Central memory CD8-positive, alpha-beta T cell (primary cell): ENCODE results near the gene C19orf81.
"Not testable (repeated sequence)": the region's sequence is repeated elsewhere in the genome, so short reads cannot be mapped to it uniquely, and the experiment has no call there.

Source experiments
- ATAC-seq: fragments of 150-1000 bp; cut with Tn5 transposase; replicated peaks from 2 replicates; pipeline ENCODE4 v1.10.0; 2022; ENCODE audit warnings: mild to moderate bottlenecking, moderate FRiP score, moderate number of reproducible peaks; ENCODE audit not compliant: poor library complexity, severe bottlenecking; ENCODE audit errors: extremely low read depth
- DNase-seq, 2 donors: peaks; one replicate each; pipeline ENCODE4 v3.0.0; 2021; ENCODE audit warnings: low spot score in 2 of 2
- H3K27ac Mint-ChIP-seq: one replicate; pipeline ENCODE4 v1.8.0; 2022; ENCODE audit warnings: low read depth, mild to moderate bottlenecking, moderate library complexity, mixed read lengths
- H3K27me3 Mint-ChIP-seq: one replicate; pipeline ENCODE4 v1.8.0; 2022; ENCODE audit warnings: mixed read lengths
- H3K36me3 Mint-ChIP-seq: one replicate; pipeline ENCODE4 v1.8.0; 2022; ENCODE audit warnings: mild to moderate bottlenecking, moderate library complexity, mixed read lengths; ENCODE audit not compliant: insufficient read depth
- H3K4me1 Mint-ChIP-seq: one replicate; pipeline ENCODE4 v1.8.0; 2022; ENCODE audit warnings: mixed read lengths
- H3K4me3 Mint-ChIP-seq: one replicate; pipeline ENCODE4 v1.8.0; 2022; ENCODE audit warnings: mild to moderate bottlenecking, moderate library complexity, mixed read lengths
- H3K9me3 Mint-ChIP-seq: one replicate; pipeline ENCODE4 v1.8.0; 2022; ENCODE audit warnings: mixed read lengths

The C19orf81 gene

DNA sequence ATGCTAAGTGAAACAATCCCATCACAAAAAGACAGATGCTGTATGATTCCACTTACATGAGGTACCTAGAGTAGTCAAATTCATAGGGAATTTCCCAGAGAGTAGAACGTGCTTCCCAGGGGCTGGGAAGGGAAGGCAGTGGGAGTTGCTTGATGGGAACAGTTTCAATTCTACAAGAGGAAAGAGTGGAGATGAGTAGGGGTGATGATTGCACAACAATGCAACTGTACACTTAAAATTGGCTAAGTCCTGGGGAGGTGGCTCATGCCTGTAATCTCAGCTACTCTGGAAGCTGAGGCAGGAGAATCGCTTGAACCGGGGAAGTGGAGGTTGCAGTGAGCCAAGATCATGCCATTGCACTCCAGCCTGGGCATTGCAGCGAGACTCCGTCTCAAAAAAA lies 30.9 kb upstream of the C19orf81 start:
- H3K9me3 Mint-ChIP-seq, DNase-seq, H3K4me1 Mint-ChIP-seq, ATAC-seq, H3K27me3 Mint-ChIP-seq, H3K4me3 Mint-ChIP-seq, H3K27ac Mint-ChIP-seq, H3K36me3 Mint-ChIP-seq: not testable (repeated sequence)

DNA sequence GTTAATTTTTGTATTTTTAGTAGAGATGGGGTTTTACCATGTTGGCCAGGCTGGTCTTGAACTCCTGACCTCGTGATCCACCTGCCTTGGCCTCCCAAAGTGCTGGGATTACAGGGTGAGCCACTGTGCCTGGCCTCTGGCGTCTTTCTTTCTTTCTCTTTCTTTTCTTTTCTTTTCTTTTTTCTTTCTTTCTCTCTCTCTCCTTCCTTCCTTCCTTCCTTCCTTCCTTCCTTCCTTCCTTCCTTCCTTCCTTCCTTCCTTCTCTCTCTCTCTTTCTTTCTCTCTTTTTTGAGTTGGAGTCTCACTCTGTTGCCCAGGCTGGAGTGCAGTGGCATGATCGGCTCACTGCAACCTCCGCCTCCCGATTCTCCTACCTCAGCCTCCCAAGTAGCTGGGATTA lies 30.1 kb upstream of the C19orf81 start:
- H3K36me3 Mint-ChIP-seq, H3K9me3 Mint-ChIP-seq, ATAC-seq, H3K27me3 Mint-ChIP-seq, H3K27ac Mint-ChIP-seq, DNase-seq, H3K4me1 Mint-ChIP-seq, H3K4me3 Mint-ChIP-seq: not testable (repeated sequence)

DNA sequence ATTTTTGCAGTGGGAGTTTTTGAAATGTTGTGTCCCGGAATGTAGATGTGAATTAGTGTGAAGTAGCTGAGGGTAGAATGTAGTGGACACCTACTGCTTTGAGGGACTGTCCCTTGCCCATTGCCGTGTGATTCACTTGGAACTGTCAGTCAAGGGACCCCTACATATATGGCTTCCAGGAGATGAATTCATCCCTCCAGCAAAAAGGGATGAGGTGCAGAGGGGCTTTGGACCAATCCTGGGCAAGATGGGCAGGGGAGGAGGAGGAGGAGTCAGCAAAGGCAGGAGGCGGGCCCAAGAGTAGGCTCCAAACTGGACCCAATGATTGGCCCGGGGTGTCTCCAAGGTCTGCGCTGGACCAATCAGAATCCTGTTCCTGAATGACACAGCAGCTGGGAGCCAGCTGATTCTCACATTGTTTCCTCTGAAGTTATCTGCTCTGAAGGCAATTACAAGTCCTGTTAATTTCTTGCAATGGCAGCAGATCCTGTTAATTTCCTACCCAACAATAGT lies 28.8 kb upstream of the C19orf81 start:
- H3K4me1 Mint-ChIP-seq, H3K9me3 Mint-ChIP-seq, H3K27ac Mint-ChIP-seq, DNase-seq, H3K27me3 Mint-ChIP-seq, H3K4me3 Mint-ChIP-seq, H3K36me3 Mint-ChIP-seq, ATAC-seq: not testable (repeated sequence)

DNA sequence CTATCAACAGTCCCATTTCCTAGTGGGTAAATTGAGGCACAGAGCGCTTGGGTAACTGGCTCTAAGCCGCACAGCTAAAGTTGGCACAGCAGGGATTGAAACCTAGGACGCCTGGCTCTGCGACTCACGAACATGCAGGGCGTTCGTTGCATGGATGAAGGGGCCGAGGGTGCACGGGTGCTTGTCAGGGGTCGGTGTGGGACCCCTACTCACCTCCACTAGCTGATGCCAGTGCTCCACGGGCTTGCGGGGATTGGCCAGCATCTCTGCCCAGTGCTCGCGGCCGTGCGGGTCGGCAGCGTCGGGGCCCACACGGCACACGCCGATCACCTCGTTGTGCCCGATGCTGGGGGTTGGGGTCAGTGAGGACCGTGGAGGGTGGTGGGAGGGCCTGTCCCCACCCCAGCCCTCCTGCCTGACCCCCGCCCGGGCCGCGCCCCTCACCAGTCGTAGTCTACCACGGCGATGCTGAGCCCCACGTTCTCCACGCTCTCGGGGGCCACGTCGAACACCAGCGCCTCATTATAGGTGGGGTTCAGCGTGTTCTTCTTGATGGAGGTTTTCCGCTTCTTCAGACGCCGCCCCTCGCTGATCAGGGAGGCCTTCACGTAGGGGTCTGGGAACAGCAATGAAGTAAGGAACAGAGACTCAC lies 24.2 kb upstream of the C19orf81 start:
- H3K9me3 Mint-ChIP-seq, result no peaks in the 10 kb centered on the region
- H3K4me3 Mint-ChIP-seq, result no peak overlapping the region
- no peak for DNase-seq
- no peak for ATAC-seq
- no peaks in the 10 kb centered on the region for H3K36me3 Mint-ChIP-seq
- no peak overlapping the region for H3K27ac Mint-ChIP-seq
- no peaks in the 10 kb centered on the region for H3K4me1 Mint-ChIP-seq
- H3K27me3 Mint-ChIP-seq, result peaks cover 31% of the 10 kb centered on the region

DNA sequence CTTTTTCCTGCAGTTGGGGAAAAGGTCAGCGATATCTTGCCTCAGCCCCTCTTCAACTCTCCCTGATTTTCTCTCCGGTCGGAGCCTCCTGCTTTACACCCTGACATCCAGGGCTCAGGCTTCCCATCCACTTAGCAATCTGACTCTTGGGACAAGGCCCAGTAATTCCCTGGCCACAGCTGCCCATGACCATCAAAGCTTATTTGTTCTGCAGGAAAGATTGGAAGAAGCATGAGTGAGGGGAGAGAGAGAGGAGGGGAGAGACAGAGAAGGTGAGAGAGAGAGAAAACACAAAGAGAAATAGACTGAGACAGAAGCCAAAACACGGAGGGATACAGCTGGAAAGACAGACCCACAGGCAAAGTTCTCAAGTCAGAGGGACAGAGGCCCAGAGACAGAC lies 23.2 kb upstream of the C19orf81 start:
- H3K27me3 Mint-ChIP-seq, result peaks cover 41% of the 10 kb centered on the region
- DNase-seq, result no peak
- no peaks in the 10 kb centered on the region for H3K36me3 Mint-ChIP-seq
- H3K9me3 Mint-ChIP-seq, result no peaks in the 10 kb centered on the region
- no peak overlapping the region for H3K27ac Mint-ChIP-seq
- no peak for ATAC-seq
- H3K4me1 Mint-ChIP-seq, result no peaks in the 10 kb centered on the region
- no peak overlapping the region for H3K4me3 Mint-ChIP-seq

DNA sequence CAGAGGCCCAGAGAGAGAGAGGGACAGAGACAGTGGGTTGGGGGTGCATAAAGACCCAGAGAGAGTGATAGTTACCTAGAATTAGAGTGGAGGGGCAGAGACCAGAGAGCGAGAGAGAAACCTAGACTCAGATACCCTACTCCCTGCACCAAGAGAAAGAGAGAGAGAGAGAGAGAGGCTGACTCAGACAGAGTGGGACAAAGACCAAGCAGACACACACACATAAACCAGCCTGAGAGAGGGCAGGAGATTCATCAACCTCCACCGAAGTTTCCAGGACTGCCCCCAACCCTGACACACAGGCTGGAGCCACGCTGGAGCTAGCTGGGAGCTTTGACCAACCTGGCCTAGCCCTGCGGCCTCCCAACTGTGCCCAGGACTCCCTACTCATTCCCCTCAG lies 22.4 kb upstream of the C19orf81 start:
- DNase-seq (no peak), ATAC-seq (no peak)
- Mint-ChIP-seq H3K4me3 (no peak overlapping the region), H3K27me3 (peaks cover 47% of the 10 kb centered on the region), H3K36me3 (no peaks in the 10 kb centered on the region), H3K9me3 (no peaks in the 10 kb centered on the region), H3K4me1 (no peaks in the 10 kb centered on the region), H3K27ac (no peak overlapping the region)

DNA sequence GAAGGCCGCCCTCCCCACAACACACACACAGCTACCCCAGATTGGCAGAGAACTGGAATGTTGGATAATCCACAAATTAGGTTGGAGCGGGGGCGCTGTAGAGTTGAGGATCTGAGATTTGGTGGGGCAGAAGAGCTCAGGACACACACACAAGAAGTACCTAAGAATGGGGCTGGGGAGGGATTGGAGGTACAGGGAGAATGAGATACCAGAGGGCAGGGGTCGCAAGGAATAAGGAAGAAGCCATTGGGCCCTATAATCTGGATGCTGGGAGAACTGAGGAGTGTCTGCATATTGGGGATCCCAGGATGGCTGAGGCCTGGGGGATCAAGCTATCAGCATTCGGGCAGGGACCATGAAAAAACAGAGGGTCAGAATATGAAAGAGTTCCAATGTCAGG lies 21.1 kb upstream of the C19orf81 start:
- DNase-seq (no peak), ATAC-seq (no peak)
- Mint-ChIP-seq H3K4me1 (no peaks in the 10 kb centered on the region), H3K27me3 (peaks cover 53% of the 10 kb centered on the region), H3K9me3 (no peaks in the 10 kb centered on the region), H3K4me3 (no peak overlapping the region), H3K27ac (no peak overlapping the region), H3K36me3 (no peaks in the 10 kb centered on the region)

DNA sequence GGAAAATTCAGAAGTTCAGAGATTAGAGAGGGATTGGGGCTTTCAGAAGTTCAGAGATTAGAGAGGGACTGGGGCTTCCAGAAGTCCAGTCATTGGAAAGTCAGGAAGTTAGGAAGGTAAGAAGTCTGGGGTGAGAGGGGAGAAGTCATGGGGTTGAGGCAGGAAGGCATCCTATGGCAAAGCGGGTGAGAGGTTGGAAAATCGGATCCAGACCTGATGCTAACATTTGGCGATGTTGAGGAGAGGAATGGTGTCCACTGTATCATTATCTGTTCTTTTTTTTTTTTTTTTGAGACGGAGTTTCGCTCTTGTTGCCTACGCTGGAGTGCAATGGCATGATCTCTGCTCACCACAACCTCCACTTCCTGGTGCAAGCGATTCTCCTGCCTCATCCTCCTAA lies 20.7 kb upstream of the C19orf81 start:
- ATAC-seq (no peak), DNase-seq (no peak)
- Mint-ChIP-seq H3K36me3 (no peaks in the 10 kb centered on the region), H3K27ac (no peak overlapping the region), H3K27me3 (peaks cover 53% of the 10 kb centered on the region), H3K4me1 (no peaks in the 10 kb centered on the region), H3K9me3 (no peaks in the 10 kb centered on the region), H3K4me3 (no peak overlapping the region)

DNA sequence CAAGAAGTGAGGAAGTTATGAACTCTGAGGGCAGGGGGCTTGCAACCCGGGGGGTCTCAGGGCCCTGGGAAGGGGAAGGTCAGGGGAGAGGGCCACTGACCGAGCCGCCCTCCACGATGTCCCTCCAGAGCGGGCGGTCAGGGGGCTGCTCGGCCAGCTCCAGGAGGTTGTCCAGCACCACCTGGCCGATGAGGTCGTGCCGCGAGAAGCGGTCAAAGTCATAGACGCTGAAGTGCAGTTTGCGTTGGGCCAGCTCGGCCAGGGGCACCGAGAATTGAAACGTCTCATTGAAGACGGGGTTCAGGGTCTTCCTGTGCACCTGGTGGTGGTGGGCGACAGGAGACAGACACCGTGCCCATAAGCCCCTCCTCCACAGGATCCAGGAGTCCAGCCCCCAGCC lies 20.1 kb upstream of the C19orf81 start:
- ATAC-seq (no peak), DNase-seq (no peak)
- no peaks in the 10 kb centered on the region for H3K36me3 Mint-ChIP-seq
- no peaks in the 10 kb centered on the region for H3K4me1 Mint-ChIP-seq
- no peak overlapping the region for H3K27ac Mint-ChIP-seq
- H3K27me3 Mint-ChIP-seq, result peaks cover 53% of the 10 kb centered on the region
- H3K9me3 Mint-ChIP-seq, result no peaks in the 10 kb centered on the region
- no peak overlapping the region for H3K4me3 Mint-ChIP-seq

DNA sequence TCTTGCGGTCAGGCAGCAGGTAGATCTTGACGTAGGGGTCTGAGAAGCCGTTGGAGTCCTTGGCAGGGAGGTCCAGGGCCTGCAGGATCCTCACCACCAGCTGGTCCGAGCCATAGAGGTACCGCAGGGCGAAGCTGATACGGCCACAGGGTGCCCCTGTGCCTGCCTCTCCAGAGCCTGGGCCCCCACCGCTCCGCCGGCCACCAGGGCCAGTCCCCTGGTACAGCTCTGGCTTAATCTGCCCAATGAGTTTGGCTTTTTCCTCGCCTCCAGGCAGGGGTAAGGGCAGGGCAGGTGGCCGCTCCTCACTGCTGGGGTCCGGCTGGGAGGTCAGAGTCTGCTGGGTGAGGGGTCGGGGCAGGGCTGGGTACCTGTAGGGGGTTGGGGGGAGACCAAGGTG lies 19.4 kb upstream of the C19orf81 start:
- no peak overlapping the region for H3K4me3 Mint-ChIP-seq
- no peak for DNase-seq
- no peak overlapping the region for H3K27ac Mint-ChIP-seq
- no peak for ATAC-seq
- H3K4me1 Mint-ChIP-seq, result no peaks in the 10 kb centered on the region
- H3K27me3 Mint-ChIP-seq, result peaks cover 53% of the 10 kb centered on the region
- H3K36me3 Mint-ChIP-seq, result no peaks in the 10 kb centered on the region
- no peaks in the 10 kb centered on the region for H3K9me3 Mint-ChIP-seq

DNA sequence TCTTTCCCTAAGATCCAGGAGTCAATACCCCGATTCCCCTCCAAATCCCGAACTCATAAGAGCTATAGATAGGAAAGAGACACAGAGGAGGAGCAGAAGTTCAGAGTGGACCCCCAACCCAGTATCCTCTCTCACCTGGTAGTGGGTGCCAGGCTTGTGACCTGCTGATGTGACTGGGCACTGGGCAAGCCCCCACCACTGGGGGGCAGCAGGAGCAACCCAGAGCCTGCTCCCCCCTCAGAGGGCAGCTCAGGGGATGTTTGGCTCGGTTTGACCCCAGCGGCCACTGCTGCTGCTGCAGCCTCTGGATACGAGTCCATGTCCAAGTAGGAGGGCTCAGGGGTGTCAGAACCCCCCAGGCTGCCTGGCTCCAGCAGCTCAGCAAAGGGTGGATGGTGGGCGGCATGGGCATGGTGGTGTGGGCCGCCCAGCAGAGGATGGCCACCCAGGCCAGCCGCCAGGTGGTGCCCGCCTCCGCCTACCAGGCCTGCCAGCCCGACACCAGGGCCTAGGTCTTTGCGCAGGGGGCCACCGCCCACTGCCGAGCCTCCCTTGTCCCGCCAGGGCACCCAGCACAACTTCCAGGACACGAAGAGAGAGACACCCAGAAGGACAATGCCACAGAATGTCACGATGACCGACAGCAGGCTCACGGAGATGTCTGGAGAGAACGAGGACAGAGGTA lies 17.0 kb upstream of the C19orf81 start:
- DNase-seq (no peak), ATAC-seq (no peak)
- Mint-ChIP-seq H3K27ac (no peak overlapping the region), H3K27me3 (peaks cover 52% of the 10 kb centered on the region), H3K4me1 (no peaks in the 10 kb centered on the region), H3K9me3 (no peaks in the 10 kb centered on the region), H3K4me3 (no peak overlapping the region), H3K36me3 (no peaks in the 10 kb centered on the region)

DNA sequence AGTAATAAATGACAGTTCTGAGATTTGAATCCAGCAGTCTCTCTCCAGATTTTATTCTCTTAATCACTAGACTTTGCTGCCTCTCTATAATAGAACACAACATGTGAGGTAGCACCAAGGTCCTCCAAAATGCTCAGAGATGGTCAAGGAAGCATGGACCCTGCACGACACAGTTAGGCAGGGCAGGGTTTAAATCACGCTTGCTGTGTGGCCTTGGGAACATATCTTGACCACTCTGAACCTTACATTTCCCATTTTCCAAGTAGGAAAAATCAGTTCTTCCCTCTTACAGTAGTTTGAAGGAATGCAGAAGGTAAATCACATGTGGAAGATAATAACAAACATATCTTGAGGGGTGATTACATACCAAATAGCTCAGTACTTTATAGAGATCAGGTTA lies 15.9 kb upstream of the C19orf81 start:
- ATAC-seq, result no peak
- H3K36me3 Mint-ChIP-seq, result no peaks in the 10 kb centered on the region
- no peak for DNase-seq
- H3K27me3 Mint-ChIP-seq, result peaks cover 52% of the 10 kb centered on the region
- H3K9me3 Mint-ChIP-seq, result no peaks in the 10 kb centered on the region
- no peak overlapping the region for H3K4me3 Mint-ChIP-seq
- no peak overlapping the region for H3K27ac Mint-ChIP-seq
- H3K4me1 Mint-ChIP-seq, result peaks cover 2% of the 10 kb centered on the region

DNA sequence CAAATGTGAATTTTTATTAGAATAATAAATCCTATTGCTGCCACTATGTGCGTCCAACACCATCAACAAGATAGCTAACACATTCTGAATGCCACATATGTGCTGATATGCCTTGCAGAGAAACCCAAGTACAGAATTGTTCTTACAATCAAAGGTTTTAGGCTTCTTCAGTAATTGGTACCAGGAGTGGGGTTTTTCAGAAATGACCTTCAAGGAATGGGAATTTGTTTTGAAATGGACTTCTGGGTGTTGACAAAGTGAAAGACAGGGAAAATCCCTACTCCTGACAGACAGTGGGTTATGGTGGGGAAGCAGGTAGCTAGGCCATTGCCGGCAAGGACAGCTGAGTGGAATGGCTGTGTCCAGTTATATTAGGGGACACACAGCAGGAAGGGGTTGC lies 15.3 kb upstream of the C19orf81 start:
- ATAC-seq, result no peak
- Mint-ChIP-seq H3K9me3 (no peaks in the 10 kb centered on the region), H3K27ac (no peak overlapping the region), H3K4me3 (no peak overlapping the region), H3K27me3 (peaks cover 54% of the 10 kb centered on the region), H3K4me1 (peaks cover 7% of the 10 kb centered on the region), H3K36me3 (no peaks in the 10 kb centered on the region)
- no peak for DNase-seq
